GM21526 (cell line): ENCODE data around the gene DNAAF3.
"Not testable (repeated sequence)": the region's sequence is repeated elsewhere in the genome, so short reads cannot be mapped to it uniquely, and the experiment has no call there.

Experiments used
- ATAC-seq: cut with Tn5 transposase; IDR thresholded peaks from one replicate; pipeline ENCODE4 v1.9.1; 2021; ENCODE audit warnings: moderate library complexity; ENCODE audit not compliant: unreplicated experiment, low FRiP score

Gene DNAAF3

GRCh38 chr19:55166530-55167268 lies at the start of gene DNAAF3:
DNAAF3 (minus strand) TSS chr19:55166613; CDS start chr19:55166413, 200 bp downstream.
- ATAC-seq = peak; percentile 66

GRCh38 chr19:55213547-55213946 lies 47.1 kb upstream of the DNAAF3 start:
- no peak for ATAC-seq

GRCh38 chr19:55212447-55212846 lies 46.0 kb upstream of the DNAAF3 start:
- no peak for ATAC-seq

- ATAC-seq = no peak
Measured at GRCh38 chr19:55209693-55210472, 43.5 kb upstream of the DNAAF3 start.

GRCh38 chr19:55208880-55209692 lies 42.7 kb upstream of the DNAAF3 start, which contains the start of gene PTPRH:
PTPRH (minus strand) TSS chr19:55209501; CDS start chr19:55209433, 68 bp downstream.
- ATAC-seq = no peak

- no peak for ATAC-seq
Measured at GRCh38 chr19:55206664-55207500, 40.5 kb upstream of the DNAAF3 start.

- not testable (repeated sequence) for ATAC-seq
Measured at GRCh38 chr19:55202199-55202598, 35.8 kb upstream of the DNAAF3 start.

- no peak for ATAC-seq
Measured at GRCh38 chr19:55199620-55200204, 33.3 kb upstream of the DNAAF3 start.

- no peak for ATAC-seq
Measured at GRCh38 chr19:55198651-55199050, 32.2 kb upstream of the DNAAF3 start.

GRCh38 chr19:55197528-55197927 lies 31.1 kb upstream of the DNAAF3 start:
- no peak for ATAC-seq

- ATAC-seq = no peak
Measured at GRCh38 chr19:55196803-55197202, 30.4 kb upstream of the DNAAF3 start.

GRCh38 chr19:55193481-55193880 lies 27.1 kb upstream of the DNAAF3 start:
- no peak for ATAC-seq

- ATAC-seq = no peak
Measured at GRCh38 chr19:55189403-55189835, 23.0 kb upstream of the DNAAF3 start.

GRCh38 chr19:55188625-55189024 lies 22.2 kb upstream of the DNAAF3 start:
- ATAC-seq = no peak

- no peak for ATAC-seq
Measured at GRCh38 chr19:55186080-55186479, 19.7 kb upstream of the DNAAF3 start.

GRCh38 chr19:55181740-55182139 lies 15.3 kb upstream of the DNAAF3 start:
- ATAC-seq = no peak

GRCh38 chr19:55179606-55180484 lies 13.4 kb upstream of the DNAAF3 start, which contains the start of gene SYT5:
SYT5 (minus strand) TSS chr19:55180289; CDS start chr19:55179041, 1,248 bp downstream.
- ATAC-seq = no peak

GRCh38 chr19:55178781-55179599 lies 12.6 kb upstream of the DNAAF3 start:
- ATAC-seq = peak; percentile 45
